GM12892 (cell line): ENCODE data around the gene ENOX1.

Experiments used
- DNase-seq: peaks from one replicate; pipeline ENCODE4 v3.0.0; 2011; ENCODE audit not compliant: insufficient read length
- FAIRE-seq: peaks from 2 replicates; lab custom pipeline; 2011; peaks lifted over from hg19 to GRCh38; lab: Jason Lieb, UNC
- POLR2A ChIP-seq: IDR thresholded peaks from 2 replicates; pipeline ENCODE4 v1.6.1; 2011; ENCODE audit warnings: low read depth, low read length, control low read depth
- POLR2AphosphoS5 ChIP-seq: IDR thresholded peaks from 2 replicates; pipeline ENCODE4 v1.6.1; 2011; ENCODE audit warnings: low read depth, low read length, control low read depth
- TAF1 ChIP-seq: IDR thresholded peaks from 2 replicates; pipeline ENCODE4 v1.6.1; 2011; ENCODE audit warnings: low read depth, mild to moderate bottlenecking, control low read depth, low read length, borderline replicate concordance

ENOX1 gene

GRCh38 chr13:43728421-43728820 is 58.4 kb downstream of the ENOX1 start:
- DNase-seq (no peak), FAIRE-seq (no peak)
- no peak for TF ChIP-seq POLR2AphosphoS5
- no peak for TF ChIP-seq POLR2A
- TF ChIP-seq TAF1 = no peak

DNA sequence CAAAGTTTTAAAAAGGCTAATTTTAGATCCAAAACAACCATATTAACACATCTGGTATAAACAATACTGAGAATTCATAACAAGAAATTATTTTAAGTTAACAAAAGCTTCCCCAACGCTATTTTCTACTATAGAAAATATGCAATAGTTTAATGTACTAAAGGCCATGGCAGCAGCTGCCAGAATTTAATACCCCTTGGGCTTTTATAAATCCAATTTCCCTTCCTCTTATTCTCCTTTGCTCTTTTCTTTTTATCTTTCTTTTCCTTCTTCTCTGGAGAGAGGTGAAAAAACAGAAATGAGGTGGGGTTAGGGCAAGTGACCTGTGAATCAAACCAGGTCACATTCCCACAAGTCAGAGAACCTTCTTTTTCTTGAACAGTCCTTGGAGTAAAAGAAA is 58.9 kb downstream of the ENOX1 start:
- no peak for TF ChIP-seq POLR2A
- TF ChIP-seq TAF1 = no peak
- no peak for TF ChIP-seq POLR2AphosphoS5
- FAIRE-seq (no peak), DNase-seq (no peak)

DNA sequence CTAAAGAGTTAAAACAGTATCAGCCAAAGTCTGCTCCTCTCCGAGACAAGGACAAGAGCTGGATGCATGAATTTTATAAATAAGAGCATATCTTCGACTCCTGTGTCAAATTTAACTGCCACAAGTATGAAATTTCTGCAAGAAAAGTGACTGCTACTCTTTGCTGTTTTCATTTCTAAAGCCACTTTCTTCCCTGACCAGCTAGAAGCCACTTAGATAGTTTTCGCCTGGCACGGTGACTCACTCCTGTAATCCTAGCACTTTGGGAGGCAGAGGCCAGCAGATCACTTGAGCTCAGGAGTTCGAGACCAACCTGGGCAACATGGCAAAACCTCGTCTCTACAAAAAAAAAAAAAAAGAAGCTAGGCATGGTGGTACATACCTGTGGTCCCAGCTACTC is 61.3 kb downstream of the ENOX1 start:
- no peak for FAIRE-seq
- TF ChIP-seq POLR2A = no peak

GRCh38 chr13:43720780-43721397 is 65.9 kb downstream of the ENOX1 start:
- no peak for DNase-seq
- no peak for FAIRE-seq
- TF ChIP-seq POLR2AphosphoS5 = no peak
- no peak for TF ChIP-seq POLR2A
- TF ChIP-seq TAF1 = no peak

More for the DNA sequence above, 61.3 kb downstream of the ENOX1 start:
- no peak for DNase-seq

DNA sequence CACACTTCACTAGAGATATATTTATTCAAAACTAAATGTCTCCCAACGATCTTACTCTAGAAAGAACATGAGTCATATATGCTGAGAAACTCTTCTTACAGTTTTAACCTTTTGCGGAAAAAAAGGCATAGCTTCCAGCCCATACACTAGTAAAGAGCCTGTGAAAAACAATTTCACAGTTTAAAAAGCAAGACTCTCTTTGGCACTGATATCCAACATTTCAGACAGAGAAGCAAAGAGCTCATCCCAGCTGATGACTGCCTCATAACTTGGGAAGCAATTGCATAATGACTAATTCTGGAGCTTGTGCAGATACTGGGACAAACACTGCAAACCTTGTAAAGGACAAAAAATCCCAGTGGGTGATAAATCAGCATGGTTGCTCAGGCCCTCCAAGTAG is 88.0 kb downstream of the ENOX1 start:
- TF ChIP-seq TAF1 (no peak), POLR2AphosphoS5 (no peak), POLR2A (no peak)
- no peak for DNase-seq
- no peak for FAIRE-seq

DNA sequence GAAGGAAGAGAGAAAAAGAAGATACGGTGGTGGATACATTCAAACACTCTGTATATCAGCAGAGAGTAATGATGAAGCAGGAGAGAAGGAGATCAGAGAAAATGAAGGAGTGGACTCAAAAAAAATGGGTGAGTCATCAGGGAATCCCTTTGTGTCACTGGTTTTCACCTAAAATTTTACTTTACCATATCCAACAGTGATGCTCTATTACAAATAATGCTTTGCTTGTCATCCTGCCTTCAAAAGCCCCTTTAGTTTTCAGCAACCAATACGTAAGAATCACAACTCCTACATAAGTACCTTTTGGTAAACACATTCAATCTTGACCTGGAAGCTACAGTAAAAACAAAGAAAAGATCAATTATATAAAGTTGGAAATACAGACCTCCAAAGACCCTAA is 88.8 kb downstream of the ENOX1 start:
- FAIRE-seq (no peak), DNase-seq (no peak)
- TF ChIP-seq TAF1 = no peak
- TF ChIP-seq POLR2A = no peak
- no peak for TF ChIP-seq POLR2AphosphoS5

DNA sequence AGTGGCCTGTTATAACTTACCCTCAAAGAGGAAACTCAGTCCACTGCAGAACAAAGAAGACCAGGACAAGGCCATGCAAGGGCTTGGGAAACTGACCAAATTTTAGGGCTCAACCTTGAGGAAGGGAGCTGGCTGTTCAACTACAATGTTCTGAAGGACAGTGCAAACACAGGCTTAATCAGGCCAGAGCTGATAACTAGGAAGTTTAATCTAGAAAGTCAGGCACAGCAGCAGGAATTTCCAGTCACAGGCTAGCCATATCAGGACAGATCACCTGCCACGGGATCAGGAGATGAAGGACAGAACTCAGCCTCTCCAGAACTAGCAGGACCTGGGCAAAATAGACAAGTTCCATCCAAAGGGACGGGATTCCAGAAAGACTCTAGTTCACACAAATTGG is 89.4 kb downstream of the ENOX1 start:
- peak; percentile 30 for FAIRE-seq
- TF ChIP-seq TAF1 = no peak
- TF ChIP-seq POLR2A = no peak
- no peak for TF ChIP-seq POLR2AphosphoS5
- DNase-seq = no peak

GRCh38 chr13:43694146-43694664 is 92.6 kb downstream of the ENOX1 start:
- TF ChIP-seq POLR2A (no peak), TAF1 (no peak)
- FAIRE-seq = no peak
- DNase-seq = no peak

DNA sequence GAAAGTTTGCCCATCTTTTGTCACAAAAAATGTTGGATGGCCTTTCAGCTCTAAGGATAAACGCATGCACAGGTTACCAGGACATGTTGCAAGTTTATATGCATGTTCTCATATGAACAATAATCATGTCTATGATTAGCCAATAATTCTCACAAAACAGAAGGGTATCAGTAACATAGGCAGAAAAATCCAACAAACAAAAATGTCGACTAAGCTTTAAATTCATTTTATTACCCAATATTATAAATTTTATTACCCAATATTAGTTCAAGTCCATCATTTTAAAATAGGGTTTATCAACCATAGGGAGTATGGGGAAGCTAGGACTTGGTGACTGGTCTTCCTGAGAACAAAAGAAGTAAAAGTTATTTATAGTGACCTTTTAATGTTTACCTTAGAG is 93.1 kb downstream of the ENOX1 start:
- no peak for TF ChIP-seq TAF1
- no peak for TF ChIP-seq POLR2A
- TF ChIP-seq POLR2AphosphoS5 = no peak
- DNase-seq (no peak), FAIRE-seq (no peak)

DNA sequence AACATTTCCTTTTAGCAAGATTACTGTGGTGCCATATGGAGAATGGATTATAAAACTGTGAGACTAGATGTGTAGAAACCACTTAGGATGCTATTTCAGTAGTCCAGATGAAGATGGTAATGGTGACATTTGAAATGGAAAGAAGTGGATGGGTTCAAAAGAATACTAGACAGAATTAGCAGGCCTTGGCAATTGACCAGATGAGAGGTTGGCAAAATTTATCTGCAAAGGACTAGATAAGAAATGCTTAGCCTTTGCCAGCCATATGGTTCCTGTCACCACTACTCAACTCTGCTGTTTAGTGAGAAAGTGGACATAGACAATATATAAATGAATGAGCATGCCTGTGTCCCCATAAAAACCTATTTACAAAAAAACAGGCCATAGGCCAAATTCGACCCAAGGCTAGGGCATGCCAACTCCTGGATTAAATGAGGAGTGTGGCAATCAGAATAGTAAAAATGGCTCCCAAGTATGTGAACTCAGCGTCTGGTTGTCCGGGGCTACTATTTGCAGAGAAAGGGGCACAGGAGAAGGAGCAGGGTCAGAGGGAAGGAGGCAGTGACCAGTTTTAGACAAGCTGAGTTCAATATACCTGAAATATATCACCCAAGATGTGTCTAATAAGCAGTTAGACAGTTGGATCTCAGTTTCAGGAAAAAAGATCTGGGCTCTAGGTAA is 98.4 kb downstream of the ENOX1 start:
- no peak for FAIRE-seq
- DNase-seq = no peak
- TF ChIP-seq POLR2AphosphoS5 (no peak), TAF1 (no peak), POLR2A (no peak)

GRCh38 chr13:43687038-43687437 is 99.7 kb downstream of the ENOX1 start:
- no peak for DNase-seq
- FAIRE-seq = no peak
- TF ChIP-seq TAF1 (no peak), POLR2AphosphoS5 (no peak), POLR2A (no peak)

GRCh38 chr13:43686557-43686956 is 100.2 kb downstream of the ENOX1 start:
- DNase-seq = no peak
- TF ChIP-seq POLR2A = no peak
- TF ChIP-seq TAF1 = no peak
- no peak for TF ChIP-seq POLR2AphosphoS5
- FAIRE-seq = no peak
